ENCODE results near the gene UCP2. TPM values are rescaled to one million over a fixed set of nuclear protein-coding genes. Genes with fewer than 3 reads are reported as not detected.
A peak's percentile ranks its signal among the peaks of the same experiment; 100 is the strongest.

Gene UCP2, protein sequence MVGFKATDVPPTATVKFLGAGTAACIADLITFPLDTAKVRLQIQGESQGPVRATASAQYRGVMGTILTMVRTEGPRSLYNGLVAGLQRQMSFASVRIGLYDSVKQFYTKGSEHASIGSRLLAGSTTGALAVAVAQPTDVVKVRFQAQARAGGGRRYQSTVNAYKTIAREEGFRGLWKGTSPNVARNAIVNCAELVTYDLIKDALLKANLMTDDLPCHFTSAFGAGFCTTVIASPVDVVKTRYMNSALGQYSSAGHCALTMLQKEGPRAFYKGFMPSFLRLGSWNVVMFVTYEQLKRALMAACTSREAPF
- polyA plus RNA-seq (ENCODE audit: insufficient read length in 4 of 4) = 10 to 100 TPM; 53.4 to 81.2 (median 70.1) TPM

DNA sequence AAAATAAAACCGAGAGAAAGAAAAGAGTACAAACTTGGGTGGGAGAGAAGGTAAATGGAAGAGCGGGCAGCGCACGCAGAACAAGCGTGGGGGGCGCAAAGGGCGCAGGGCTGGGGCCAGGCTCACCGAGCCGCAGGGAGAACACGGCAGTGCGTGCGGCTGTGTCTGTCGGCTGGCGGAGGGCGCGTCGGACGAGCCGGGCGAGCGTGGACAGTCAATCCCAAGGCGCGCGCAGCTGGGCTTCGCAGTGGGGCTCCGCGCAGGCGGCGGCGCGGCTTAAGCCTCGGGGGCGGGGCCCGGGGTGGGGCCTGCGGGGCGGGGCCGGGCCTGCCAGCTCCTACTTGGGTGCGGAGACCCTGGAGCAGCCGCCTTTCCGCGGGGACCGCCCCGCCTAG lies at the start of gene UCP2:
TSS of gene UCP2 (minus strand) at position 249 of the 395 bp plus-strand sequence. CDS start 4,465 bp downstream, outside the sequence.
- peak in 2 of 4 donors; percentile 48 to 56 for DNase-seq (ENCODE audit: low read depth in 4 of 4, low spot score in 2 of 4)

DNA sequence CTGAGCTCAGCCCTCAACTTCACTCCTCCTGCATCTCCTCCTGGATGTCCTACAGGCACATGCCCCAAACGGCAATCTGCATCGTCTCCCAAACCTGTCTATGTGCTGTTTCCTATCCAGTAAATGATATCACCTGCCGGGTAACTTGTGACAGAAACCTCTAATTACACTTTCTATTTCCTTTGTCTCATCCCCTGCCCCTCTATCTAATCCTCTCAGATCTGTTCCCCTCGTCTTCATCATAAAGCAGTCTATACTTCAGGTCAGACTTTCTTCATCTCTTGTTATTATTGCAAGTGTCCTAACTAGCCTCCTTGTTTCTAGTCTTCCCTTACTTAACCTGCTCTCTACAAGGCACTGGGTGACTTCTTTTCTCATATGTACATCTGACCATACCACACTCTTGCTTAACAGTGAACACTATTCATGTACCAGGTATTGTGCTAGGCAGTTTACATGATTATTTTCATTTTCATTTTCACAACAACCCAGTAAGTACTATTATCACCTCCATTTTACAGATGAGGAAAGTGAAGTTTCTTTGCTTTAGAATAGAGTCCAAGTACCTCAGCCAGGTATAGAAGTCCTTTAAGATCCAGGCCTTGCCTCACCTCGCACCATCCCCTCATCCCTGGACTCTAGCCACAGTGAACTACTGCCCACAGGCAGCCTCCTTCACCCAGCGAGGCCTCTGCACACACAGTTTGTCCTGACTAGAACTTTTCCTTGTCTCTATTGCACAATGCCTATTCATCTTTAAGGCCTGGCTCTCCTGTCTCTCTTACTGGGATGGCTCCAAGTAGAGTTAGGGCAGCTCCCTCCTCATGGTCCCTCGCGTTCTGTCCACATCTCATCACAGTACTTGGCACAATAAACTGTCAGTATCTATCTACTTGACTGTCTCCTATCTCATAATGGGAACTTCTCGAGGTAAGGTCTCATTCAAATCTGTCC lies 48.4 kb upstream of the UCP2 start:
- DNase-seq (ENCODE audit: low read depth in 4 of 4, low spot score in 2 of 4) = no peak

DNA sequence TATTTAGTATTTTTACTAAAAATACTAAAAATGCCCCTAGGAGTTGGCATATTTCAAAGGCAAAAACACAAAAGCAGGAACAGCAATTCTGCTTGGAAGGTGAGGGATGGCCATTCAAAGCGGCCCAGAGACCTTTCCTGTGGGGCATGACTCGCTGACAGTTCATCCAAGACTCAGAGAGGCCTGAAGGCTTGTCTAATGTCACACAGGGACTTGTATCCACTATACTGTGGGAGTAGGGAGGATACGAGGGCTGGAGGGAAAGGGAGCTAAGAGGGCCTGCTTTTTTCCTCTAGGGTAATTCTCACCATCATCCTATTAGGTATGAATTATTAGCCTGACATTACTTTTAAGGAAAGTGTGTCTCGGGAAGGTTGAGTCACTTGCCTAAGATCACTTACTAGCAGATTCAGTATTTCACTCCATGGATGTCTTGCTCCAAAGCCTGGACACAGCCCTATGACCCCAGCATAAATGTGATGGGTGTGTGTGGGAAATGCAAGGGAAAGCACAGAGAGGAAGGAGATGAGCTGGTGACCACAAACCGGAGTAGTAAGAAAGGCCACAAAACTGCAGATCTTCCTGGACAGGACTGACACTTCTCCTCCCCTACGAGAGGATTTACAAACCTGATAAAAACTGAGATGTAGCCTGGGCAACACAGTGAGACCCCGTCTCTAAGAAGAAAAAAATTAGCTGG lies 43.0 kb upstream of the UCP2 start:
- no peak for DNase-seq (ENCODE audit: low read depth in 4 of 4, low spot score in 2 of 4)

DNA sequence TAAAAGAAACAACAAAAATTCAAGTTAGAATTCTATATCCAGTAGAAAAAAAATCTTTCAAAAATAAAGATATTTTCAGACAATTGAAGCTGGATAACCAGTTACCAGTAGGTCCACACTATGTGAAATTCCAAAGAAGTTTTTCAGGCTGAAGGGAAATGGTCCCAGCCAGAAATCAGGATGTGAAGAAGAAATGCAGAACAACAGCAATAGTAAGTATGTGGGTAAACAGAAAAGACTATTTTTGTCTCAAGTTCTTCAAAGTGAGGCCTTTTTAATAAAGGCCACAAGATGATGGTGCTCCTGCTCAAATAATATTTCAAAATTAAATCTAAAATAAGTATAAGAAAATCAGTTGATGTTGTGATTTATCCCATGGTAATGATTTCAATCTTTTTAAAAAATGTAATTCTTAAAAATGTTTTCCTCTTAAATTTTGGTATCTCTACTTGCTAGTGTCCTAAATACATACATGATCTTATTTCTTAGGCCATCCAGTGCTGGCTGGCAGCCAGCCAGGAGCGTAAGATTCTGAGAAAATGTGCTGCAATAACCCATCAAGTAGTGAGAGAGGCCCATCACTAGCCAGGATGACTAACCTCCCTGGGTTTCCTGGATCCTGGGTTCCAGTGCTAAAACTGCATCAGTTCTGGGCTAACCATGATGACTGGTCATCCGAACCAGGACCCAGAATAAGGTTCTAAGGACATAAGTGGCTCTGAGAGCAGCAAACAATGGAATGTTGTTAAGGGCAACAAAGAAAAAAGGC lies 41.8 kb upstream of the UCP2 start:
- no peak for DNase-seq (ENCODE audit: low read depth in 4 of 4, low spot score in 2 of 4)

DNA sequence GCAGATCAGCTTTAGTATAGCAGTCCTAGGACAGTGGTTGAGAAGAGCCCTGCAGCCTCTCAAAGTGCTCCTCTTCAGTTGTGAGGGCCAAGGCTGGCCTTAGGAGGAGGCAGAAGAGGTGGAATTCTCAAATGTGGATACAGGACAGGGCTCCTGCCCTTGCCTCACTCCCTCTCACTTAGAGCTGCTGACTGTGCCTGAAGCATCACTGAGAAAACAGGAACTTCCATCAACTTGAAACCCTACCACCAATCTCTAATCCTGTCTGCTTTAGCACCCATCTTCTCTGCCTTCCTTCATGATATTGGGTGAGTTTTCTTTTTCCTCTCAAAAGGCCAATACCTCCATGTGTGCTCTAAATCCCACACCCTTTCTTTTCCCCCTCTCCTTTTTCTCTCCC lies 40.6 kb upstream of the UCP2 start:
- no peak for DNase-seq (ENCODE audit: low read depth in 4 of 4, low spot score in 2 of 4)

DNA sequence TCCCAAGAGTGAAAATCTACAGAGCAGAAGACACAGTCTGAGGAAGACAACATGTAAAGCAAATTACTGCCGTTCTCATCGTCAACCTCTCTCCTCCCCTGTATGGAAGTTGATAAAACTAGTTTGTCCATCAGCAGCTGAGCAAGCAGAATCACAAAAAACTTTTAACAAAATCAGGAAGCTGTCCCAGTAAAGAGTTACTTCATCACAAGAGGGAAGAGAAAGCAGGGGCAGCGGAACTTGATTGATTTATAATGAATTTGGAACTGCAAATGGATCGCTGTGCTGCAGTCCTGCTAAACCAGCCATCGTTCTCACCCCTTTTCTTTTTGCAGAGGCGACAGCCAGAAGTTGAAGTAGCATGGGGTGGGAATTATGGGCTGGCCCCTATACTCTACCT lies 39.9 kb upstream of the UCP2 start:
- no peak for DNase-seq (ENCODE audit: low read depth in 4 of 4, low spot score in 2 of 4)

DNA sequence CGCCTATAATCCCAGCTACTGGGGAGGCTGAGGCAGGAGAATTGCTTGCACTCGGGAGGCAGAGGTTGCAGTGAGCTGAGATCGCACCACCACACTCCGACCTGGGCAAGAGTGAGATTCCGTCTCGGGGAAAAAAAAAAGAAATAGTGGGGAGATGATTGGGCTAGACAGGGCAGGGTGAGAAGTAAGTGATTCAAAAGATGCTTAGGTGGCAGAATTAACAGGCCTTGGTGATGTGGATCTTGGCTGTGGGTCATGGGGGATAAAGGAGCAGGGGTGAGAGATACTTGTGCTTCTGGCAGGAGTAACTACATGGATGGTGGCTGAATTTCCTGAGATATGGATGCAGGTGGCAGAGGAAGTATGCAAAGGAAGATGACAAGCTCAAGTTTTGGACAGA lies 39.4 kb upstream of the UCP2 start:
- DNase-seq (ENCODE audit: low read depth in 4 of 4, low spot score in 2 of 4) = no peak

DNA sequence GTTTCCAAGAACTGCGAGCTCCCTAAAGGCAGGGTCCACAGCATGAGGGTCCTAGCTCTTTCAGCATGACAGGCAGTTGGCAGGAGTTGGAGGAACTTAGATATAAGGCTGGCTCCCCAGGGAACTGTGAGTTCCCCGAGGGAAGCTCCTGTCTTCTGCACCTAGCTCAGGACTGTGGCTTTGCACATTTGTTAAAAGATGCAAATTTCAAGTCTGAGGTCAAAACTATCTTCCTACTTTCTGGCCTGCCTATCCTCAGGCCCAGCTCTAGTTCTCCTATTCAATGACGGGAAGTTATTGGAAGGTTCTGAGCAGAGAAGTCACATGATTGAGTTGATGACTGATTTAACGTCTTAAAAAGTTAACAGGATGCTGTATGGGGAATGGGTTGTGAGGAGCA lies 37.9 kb upstream of the UCP2 start:
- DNase-seq (ENCODE audit: low read depth in 4 of 4, low spot score in 2 of 4) = no peak

DNA sequence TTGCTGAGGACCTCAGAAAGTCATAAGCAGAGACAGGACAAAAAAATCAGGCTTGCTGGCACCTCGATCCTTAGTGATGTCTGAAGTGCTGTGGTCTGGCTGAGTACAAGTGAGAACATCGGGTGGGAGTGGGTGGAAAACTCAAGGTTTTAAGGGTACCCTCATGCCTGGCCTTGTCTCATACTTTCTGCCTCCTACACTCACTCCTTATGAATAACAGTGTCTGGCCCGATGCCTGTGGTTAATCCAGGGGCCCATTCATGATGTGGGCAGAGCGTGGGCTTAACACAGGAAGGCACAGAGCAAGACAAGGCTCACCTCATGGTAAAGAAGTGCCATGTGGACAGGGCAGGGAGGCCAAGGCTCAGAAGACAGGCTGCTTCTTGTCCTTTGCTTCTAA lies 37.2 kb upstream of the UCP2 start:
- DNase-seq (ENCODE audit: low read depth in 4 of 4, low spot score in 2 of 4) = no peak

DNA sequence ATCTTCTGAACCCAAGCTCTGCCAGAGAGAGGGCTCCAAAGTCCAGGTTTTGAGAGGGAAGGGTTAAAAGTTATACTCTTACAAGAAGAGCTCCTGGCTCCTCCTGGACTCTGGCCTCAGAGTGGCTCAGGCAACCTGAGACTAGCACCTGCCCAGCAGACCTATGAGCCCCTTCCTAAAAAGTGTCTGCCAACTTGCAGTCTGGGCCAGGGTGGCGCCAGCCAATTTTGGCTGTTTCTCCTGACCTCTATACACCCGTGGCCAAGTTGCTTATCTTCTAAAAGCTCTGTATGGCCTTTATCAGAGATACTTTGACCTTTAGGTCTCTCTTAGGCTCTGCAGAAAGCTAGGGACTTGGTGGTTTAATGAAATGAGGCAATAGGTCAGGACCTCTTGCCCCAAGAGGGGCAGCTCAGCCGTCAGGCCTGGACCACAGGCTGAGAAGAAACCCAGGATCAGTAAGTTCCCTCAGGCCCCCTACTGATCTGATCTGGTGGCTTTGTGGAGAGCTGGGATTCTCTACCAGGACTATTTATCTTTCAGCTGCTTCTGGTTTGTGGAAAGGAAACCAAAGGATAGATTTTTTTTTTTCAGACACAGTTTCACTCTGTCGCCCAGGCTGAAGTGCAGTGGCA lies 36.6 kb upstream of the UCP2 start:
- no peak for DNase-seq (ENCODE audit: low read depth in 4 of 4, low spot score in 2 of 4)

DNA sequence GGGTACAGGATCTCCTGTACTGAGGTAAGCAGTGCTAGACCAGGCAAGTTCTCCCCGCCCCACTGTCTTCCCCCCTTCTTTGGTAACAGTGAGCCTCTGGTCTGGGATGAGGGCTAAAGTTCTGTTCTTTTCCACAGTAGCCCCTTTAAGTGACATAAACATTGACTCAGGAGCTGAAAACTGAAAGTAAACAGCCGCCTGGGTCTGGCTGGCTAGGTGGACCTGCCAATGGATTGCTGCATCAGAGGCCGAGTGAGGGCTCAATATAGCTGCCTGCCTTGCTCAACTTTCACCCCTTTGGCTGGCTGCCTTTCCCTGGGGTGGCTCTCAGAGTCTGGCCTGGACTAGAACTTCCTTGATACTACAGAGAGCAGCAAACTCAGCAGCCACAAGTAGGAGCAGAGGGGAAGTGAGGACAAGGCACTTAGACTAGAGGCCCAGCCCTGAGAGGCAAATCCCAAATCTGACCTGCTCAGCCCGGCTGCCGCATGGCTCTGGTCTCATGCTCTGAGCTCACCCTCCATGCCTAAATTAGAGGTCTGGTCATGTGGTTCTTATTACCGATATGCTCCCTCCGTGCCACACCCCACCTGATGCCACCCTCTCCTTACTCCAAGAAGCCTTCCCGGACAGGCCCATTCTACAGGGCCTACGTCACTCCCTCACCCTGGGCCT lies 35.8 kb upstream of the UCP2 start:
- peak in 1 of 4 donors; percentile 12 for DNase-seq (ENCODE audit: low read depth in 4 of 4, low spot score in 2 of 4)

DNA sequence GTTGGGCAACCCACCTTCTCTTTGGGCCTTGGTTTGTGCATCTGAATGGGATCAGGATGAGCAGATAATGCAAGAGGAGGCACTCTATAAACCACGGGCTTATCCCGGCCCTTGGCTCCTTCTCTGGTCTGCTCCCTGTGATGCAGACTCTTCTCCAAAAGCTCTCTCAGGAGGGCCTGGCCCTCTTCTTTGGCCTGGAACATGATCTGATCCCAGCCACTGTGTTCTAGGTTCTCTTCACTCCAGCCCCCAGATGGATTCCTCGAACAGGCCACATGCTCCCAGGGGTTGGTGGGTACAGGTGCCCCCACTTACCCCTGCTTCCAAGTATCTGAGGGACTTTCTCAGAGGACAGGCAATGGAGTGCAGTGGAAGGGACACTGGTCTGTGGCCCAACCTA lies 35.0 kb upstream of the UCP2 start:
- no peak for DNase-seq (ENCODE audit: low read depth in 4 of 4, low spot score in 2 of 4)

DNA sequence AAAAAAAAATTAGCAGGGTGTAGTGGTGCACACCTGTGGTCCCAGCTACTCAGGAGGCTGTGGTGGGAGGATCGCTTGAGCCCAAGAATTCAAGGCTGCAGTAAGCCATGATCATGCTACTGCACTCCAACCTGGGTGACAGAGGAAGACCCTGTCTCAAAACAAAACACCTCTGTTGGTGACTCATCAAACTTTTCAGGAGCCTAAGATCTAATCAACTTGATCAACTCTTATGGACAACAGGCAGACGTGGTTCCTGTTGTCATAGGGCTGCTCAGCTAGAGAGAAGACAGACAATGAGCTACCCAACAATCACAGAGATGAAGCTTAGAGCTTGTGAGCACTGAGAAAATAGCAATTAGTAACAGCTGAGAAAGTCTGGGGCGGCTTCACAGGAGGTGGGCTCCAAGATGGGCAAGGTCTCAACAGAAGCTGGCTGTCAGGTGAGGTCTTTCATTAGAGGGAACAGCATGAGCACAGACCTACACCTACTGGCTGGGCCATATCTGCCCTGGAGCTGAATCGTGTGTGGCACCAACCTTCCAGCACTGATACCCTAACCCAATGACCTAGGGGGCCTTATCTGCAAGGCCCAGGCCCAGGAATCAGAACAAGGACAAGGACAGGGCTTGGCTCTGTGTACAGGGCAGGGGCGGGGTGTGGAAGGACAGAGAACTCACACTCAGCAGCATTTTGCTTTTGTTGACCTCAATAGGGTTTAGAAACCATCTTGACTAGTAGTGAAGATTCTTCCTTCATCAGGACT lies 33.5 kb upstream of the UCP2 start:
- DNase-seq (ENCODE audit: low read depth in 4 of 4, low spot score in 2 of 4) = no peak

DNA sequence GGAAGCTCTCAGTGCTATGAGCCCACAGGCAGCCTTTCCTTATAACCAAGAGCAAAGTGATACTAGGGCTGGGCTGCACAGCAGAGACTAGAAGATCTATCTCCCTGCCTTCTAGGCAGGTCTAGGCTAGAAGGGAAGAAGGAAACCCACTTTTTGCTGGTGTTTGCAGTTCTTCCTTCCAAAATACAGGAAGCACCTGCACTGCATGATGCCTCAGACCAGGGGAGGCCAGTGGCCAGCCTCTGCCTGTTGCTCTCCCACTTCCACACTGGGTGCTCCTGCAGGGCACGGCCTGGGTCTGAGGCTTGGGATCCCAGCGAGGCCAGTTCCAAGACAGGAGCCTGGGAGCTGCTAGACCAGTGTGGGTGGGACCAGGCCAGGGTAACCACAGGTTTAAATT lies 32.2 kb upstream of the UCP2 start:
- no peak for DNase-seq (ENCODE audit: low read depth in 4 of 4, low spot score in 2 of 4)

DNA sequence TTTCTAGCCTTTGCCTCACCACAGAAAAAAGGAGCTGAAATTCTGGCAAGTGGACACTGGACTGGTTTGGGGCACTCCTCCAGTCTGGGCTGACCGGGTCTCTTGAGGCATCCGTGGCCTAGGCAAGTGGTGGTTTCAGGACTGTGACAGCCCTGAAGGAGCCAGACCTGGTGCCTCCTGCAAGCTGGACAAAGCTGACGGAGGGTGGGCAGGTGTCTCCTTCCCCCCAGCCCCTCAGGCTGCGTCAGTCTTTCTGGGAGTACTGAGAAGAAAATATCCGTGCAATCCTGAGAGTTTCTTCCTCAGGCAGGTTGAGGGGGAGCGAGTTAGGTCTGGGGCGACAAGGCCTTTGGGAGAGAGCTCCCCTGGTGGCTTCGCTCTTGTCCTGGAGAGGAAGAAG lies 30.5 kb upstream of the UCP2 start:
- DNase-seq (ENCODE audit: low read depth in 4 of 4, low spot score in 2 of 4) = no peak

DNA sequence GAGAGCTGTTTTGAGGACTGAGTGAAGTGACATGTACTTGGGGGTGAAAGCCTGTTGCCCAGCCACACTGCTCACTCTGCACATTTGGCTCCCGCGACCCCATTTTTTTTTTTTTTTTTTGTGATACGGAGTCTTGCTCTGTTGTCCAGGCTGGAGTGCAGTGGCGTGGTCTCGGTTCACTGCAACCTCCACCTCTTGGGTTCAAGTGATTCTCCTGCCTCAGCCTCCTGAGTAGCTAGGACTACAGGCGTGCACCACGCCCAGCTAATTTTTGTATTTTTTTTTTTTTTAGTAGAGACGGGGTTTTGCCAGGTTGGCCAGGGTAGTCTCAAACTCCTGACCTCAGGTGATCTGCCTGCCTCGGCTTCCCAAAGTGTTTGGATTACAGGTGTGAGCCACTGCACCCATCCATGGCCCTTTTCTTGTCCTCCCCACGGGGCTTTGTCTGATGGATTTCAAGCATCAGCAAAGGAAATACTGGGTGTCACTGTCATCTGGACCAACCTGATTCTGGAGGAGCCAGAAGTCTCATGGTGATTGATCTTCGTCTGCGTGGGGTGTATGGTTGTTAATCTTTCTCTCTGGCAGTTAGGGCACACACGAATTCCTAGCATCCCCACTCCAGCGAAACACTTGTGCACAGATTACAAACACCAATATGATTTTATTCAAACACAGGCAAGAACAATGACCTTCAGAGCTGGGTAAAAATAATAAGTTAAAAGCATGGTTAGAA lies 29.6 kb upstream of the UCP2 start:
- no peak for DNase-seq (ENCODE audit: low read depth in 4 of 4, low spot score in 2 of 4)

DNA sequence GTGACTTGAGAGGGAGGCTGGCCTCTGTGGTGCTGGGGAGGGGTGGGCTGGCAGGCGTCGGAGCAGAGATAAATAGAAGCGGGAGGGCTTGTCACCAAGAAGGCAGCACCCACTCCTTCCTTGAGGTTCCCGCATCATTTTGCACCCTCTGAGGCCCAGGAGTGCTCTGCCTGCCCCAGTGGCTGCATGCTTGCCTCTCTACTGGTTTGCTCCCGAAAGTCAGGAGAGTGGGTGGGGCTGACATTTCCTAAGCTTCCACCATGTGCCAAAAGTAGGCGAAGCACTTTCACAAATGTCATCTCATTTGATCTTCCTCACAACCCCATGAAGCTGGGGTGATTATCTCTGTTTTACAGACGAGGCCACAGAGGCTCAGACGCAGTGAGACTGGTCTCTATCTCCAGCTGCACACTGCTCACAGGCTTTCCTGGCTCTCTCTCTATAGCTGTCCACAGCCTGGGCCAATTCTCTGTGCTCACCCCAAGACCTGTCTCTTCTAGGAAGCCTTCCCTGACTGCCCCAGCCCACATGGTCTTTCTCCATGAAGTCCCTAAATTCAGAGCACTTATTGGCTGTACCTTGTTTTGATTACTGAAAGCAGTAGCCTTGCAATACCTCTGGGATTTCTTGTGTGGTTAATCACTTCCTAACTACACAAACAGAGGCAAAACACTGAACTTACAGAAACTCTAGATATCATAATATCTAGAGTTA lies 28.9 kb upstream of the UCP2 start:
- no peak for DNase-seq (ENCODE audit: low read depth in 4 of 4, low spot score in 2 of 4)

Measured in left renal cortex interstitium (tissue), 4 donors.